GM12874 (cell line): ENCODE data around the gene COQ8A.

Experiments used
- CTCF ChIP-seq: IDR thresholded peaks from 2 replicates; pipeline ENCODE4 v1.5.1; 2011; ENCODE audit warnings: low read depth, mild to moderate bottlenecking, control low read depth, low read length, moderate library complexity; ENCODE audit not compliant: insufficient read depth

The COQ8A gene

GRCh38 chr1:227032396-227032795 lies 92.3 kb downstream of the COQ8A start:
- no peak for TF ChIP-seq CTCF

- TF ChIP-seq CTCF: no peak
Observed at GRCh38 chr1:227033880-227034279, 93.8 kb downstream of the COQ8A start.

DNA sequence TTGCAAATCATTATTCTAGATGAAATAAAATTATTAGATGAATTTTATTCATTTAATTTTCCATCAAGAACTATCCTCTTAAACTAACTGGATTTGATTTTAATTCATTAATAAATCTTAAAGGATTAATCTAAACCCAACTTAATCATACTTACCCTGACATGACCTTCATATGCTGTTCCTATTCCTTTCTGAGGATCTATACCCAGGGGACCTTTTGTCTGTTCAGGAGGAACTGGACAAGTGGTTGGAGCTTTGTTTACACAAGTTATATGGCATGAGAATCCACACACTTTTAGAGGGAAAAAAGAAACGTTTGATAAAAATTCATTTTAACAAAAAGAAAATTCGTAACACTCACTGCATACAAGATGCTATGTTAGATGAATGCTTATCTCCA lies 95.2 kb downstream of the COQ8A start:
- no peak for TF ChIP-seq CTCF

- no peak for TF ChIP-seq CTCF
Observed at GRCh38 chr1:227037121-227037520, 97.0 kb downstream of the COQ8A start.
